Lower leg skin (tissue), 3 donors: Measurements from ENCODE around the gene C2orf72.

ENCODE experiments used
- CTCF ChIP-seq, 3 donors: fragments of 450-650 bp; IDR thresholded peaks; one replicate each; pipeline ENCODE4 v1.5.1; 2016; ENCODE audit warnings: antibody characterized with exemption in 3 of 3, mild to moderate bottlenecking in 3 of 3, moderate library complexity in 2 of 3
- POLR2A ChIP-seq, 2 donors: fragments of 450-650 bp; IDR thresholded peaks; one replicate each; pipeline ENCODE4 v1.6.1; 2016 to 2017; ENCODE audit warnings: antibody characterized with exemption in 2 of 2, mild to moderate bottlenecking in 1 of 2, moderate library complexity in 1 of 2

- TF ChIP-seq CTCF (IDR thresholded peaks at IDR 0.05) (no peak), POLR2A (IDR thresholded peaks at IDR 0.05) (no peak)
Measured at GRCh38 chr2:230999477-230999876, 37.8 kb upstream of the C2orf72 start.
